OCI-M2 (cell line): ENCODE data around the gene SCYGR6.

Experiments
- DNase-seq: peaks from one replicate; lab custom pipeline; 2025; ENCODE audit not compliant: unreplicated experiment; lab: John Stamatoyannopoulos, UW

Gene SCYGR6

DNA sequence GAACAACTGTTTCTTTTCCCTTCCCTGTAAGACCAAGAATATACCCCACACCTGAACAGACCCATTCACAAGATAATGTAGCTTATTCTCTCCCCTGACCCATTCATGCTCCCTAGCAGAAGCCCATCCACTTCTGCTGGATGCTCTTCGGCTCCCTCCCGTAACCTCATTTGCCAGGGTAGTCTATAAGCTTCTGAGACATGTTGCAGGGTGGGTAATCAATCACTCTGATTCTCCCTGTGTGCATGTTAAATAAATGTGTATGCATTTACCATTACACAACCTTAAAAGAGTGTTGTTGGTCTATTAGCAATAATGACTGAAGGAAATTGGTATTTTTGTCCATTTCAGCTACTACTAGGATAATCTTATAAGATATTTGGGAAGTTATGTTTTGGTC is 8.1 kb downstream of the SCYGR6 start:
- DNase-seq: no peak

DNA sequence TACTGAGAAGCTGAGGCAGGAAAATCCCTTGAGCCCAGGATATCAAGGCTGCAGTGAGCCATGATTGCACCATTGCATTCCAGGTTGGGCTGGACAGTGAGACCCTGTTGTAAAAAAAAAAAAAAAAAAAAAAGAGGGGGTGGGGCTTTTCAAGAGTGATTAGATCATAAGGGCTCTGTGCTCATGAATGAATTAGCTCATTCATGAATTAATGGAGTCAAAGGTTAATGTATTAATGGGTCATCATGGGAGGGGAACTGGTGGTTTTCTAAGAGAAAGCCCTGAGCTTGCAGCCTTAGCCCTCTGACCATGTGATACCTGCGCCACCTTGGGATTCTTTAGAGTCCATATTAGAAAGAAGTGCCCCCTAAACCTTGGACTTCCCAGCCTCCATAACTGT is 11.3 kb downstream of the SCYGR6 start:
- DNase-seq: no peak

DNA sequence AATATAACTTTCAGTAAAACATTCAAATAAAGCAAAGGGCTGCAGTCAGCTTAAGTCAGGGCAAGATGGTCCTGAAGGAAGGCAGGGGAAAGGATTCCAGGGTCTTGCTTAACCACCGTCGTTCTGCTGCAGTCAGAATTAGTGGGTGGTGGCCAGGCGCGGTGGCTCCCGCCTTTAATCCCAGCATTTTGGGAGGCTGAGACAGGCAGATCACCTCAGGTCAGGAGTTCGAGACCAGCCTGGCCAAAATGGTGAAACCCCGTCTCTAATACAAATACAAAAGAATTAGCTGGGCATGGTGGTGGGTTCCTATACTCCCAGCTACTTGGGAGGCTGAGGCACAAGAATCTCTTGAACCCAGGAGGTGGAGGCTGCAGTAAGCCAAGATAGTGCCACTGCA is 13.6 kb downstream of the SCYGR6 start:
- DNase-seq: no peak

DNA sequence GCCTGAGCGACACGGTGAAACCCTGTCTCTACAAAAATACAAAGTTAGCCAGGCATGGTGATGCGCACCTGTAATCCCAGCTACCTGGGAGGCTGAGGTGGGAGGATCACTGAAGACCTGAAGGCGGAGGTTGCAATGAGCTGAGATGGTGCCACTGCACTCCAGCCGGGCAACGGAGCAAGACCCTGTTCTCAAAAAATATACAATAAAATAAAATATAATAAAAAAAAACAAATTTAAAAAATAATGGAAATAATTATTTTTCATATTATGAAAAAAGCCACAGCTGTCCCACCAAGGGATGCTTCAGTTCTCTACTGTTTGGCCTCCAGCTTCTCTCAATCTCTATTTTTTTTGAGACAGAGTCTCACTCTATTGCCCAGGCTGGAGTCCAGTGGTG is 17.2 kb downstream of the SCYGR6 start:
- no peak for DNase-seq

DNA sequence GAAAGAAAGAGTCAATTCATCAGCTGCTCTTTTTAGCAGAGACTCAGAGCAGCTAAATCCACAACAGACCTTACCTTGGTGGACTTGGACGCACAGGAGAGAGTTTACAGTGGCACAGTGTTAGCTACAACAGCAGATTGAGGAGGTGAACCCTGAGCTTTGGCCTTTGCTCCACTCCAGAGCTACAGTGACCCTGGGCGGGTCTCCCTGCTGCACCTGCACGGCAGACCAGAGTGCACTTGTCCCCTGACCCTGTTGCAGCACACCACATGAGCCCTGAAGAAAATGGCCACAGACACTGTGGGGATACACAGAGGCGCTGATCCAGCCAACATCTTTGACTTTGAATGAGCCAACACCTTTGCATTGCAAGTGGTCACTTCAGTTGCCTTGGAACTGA is 17.7 kb downstream of the SCYGR6 start:
- DNase-seq: no peak

DNA sequence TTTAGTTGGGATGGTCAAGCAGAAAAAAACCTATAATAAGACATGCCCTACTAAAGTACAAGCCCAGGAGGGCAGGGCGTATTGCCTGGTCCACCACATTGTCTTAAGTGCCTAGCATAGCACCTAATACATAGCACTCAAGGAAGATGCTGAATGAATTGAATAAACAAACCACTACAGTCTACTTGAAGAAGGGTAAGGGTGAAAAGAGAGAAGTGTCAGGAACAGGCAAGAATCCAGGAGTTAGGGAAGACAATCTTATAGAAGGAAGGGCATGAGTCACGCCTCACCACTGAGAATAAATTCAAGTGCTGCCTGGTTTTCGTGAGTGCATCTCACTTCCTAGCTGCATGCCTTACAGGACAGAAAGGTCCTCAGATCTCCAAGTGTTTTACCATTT is 20.6 kb downstream of the SCYGR6 start:
- DNase-seq: no peak

DNA sequence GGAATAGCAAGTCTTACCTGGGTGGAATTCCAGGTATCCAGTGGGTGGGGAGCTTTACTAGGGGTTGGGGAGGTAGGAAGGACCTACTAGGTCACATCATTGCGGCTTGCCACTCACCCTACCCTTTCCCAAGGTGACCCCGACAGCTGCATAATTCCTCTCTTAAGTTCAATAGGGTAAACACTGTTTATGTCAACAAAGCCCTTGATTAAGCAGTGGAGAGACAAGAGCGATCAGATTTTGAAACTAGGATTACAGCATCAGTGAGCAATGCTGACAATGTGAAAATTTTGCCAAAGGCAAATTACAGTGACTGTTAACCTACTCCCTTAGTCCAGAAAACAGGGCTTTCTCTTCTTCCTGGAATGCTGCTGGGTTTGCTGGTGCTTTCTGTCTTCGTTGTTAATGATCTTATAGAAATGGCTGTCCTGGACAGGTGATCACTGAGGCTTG is 21.3 kb downstream of the SCYGR6 start:
- no peak for DNase-seq

DNA sequence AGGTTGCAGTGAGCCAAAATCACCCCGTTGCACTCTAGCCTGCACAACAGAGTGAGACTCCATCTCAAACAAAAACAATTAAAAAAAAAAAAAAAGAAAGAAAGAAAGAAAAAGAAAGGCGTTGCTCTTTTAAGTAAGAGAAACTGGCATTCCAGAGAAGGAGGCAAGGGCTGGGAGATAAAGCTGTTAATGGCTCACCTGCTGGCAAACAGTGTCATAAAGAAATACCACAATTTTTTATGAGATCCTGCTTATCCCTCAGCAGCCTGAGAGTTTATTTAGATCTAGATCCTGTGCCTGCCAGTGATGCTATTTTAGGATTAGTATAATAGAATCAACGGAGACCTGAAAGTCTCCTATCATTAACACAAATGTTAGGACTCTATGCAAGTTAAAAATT is 23.0 kb downstream of the SCYGR6 start:
- no peak for DNase-seq

DNA sequence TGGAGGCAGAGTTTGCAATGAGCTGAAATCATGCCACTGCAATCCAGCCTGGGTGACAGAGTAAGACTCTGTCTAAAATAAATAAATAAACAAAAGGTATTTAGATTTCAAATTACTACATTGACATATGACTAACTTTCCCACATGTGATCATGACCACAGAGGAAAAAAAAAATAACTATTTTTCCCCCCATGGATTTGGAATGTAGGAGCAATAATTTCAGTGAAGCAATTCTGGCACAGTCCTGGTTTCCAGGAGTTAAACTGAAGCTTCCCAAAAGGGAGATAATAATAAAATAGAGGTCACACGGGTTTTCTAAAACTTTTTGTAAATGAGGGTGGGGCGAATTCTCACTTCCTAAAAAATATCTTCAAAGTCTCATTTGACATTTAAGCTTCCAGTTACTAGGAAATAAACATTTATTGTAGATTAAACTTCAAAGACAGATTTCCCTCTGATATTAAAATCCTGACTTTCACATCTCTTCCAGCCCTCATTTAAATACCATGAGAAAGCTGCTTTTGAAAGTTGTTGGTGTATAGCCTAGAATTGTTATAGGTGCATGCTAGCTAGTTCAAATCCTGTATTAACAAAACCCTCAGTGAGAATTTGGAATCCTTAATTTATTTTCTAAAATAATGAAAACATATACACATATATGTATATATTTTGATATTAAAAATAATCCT is 27.4 kb downstream of the SCYGR6 start:
- DNase-seq: no peak

DNA sequence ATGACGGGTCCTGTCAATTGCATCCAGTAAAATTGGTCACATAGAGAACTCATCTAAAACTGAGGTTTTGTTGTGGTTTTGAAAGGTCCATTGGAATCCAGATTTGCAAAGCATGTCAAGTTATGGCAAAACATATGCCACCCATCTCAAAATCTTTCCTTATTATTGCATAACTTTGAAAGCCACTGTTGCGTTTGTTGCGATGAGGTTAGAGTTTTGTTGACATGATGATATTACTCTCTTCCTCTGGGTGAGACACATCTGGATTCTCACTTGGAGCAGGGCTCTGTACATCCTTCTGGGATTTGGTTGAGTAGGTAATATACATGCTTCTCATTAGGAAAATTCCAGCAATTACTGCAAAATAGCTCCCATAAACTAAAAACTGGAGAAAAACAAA is 37.4 kb downstream of the SCYGR6 start:
- no peak for DNase-seq

DNA sequence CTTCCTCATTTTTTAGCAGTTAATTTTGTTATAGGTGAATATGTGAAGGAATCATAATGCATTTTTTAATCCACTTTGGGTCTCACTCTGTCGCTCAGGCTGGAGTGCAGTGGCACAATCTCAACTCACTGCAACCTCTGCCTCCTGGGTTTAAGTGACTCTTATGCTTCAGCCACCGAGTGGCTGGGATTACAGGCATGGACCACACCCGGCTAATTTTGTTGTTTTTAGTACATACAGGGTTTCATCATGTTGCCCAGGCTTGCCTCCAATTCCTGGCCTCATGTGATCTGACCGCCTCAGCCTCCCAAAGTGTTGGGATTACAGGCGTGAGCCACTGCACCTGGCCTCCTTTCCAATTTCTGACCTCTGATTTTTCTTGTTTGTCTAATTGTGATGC is 40.3 kb downstream of the SCYGR6 start:
- DNase-seq: no peak

DNA sequence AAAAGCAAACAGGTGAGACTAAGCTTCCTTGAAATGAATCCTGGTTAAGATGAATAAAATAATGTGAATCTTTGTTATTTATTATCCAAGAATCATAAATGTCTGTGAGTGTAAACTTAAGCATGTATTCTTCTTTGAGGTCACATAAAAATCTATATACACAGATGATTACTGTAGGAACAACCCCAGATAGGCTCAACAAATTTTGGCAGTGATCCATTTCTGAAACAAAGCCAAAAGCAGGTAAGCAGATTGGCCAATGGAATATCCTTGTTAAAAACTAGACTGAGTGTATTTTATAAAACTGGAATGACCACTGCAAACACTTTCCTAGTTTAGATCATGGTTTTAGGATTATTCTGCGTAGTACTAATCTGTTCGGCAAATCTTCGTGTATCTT is 46.6 kb downstream of the SCYGR6 start:
- no peak for DNase-seq

DNA sequence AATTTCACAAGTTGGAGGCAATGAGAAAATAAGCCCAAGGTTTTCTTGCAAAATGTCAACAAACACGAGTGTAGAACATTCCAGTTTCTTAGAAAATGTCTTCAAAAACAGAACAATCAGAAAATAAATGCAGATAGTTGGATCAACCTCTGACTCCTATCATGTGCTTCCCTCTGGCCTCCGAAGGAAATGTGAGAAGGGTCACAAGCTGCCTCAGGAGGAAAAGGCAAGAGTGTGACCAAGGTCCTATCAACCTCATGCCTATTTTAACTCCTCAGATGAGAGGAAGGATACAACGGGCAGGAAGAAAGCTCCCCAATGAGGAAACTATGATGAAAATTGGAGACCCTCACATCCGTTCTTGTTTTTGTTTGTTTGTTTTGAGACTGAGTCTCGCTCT is 50.1 kb downstream of the SCYGR6 start:
- DNase-seq: no peak
